Measurements from ENCODE around the gene ZNF791.
"Not testable (repeated sequence)": the region's sequence is repeated elsewhere in the genome, so short reads cannot be mapped to it uniquely, and the experiment has no call there.

Gene ZNF791

DNA sequence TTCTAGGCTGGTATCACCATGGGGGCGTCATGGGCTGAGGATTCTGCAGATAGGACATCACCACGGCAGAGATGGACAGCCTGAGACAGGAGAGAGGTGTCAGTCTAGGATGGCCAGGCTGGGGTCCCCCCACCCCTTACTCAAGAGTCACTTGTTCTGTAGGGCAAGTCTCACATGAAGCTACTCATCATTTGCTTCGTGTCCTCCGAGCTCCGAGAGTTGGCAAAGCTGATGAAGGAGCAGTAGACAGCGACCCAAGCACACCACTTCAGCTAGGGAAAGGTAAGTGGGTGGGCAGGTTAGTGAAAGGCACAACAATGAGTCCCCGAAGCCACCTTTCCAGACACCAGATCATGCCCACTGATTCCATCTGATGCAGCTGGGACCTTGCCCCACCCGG, 57.6 kb downstream of the ZNF791 start:
- no peak for DNase-seq

DNA sequence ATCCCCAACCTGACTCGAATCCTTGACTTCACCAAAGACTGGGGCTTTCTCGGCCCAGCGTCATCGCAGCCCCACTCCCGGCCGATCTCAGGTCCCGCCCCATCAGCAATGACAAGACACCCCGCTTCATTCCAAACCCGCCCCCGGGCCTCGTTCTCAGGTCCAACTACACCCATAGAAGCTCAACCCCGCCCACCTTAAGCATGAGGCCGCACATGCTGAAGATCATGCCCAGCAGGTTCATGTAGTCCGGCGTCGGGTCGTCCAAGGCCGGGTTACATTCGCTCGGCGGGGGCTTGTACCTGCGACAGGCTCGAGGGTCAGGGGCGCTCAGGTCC, 58.2 kb downstream of the ZNF791 start:
- DNase-seq: no peak

DNA sequence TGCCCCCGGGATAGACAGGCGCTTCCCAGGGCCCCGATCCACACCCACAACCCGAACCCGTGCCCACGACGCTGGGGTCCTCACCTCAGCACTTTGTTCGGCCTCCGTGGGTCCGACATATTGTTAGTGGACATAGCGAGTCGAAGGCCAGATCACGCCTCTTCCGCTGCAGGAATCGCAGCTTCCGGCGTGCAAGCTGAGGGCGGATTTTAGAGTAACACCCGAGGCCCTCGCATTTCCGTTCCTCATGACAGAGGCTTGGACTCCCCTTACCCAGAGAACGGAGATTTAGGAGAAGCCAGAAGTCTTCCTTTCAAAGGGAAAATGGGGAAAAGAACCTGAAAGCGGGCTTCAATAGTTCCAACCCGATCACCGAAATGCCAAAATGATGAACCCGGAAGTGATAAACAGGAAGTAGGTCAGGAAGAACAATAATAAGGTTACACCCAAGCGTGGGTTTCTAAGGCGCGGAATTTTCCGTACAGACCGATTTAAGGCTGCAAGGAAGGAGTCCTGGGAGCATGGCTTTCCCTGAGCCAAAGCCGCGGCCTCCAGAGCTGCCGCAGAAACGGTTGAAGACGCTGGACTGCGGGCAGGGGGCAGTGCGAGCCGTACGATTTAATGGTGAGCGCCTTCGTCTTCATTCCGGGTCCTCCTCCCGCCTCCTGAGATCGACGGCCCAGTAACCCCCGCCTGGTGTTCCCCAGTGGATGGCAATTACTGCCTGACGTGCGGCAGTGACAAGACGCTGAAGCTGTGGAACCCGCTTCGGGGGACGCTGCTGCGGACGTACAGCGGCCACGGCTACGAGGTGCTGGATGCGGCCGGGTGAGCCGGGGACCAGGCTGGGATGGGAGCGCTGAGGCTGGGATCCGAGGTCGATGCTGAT, 58.8 kb downstream of the ZNF791 start:
- peak; percentile 82 for DNase-seq

DNA sequence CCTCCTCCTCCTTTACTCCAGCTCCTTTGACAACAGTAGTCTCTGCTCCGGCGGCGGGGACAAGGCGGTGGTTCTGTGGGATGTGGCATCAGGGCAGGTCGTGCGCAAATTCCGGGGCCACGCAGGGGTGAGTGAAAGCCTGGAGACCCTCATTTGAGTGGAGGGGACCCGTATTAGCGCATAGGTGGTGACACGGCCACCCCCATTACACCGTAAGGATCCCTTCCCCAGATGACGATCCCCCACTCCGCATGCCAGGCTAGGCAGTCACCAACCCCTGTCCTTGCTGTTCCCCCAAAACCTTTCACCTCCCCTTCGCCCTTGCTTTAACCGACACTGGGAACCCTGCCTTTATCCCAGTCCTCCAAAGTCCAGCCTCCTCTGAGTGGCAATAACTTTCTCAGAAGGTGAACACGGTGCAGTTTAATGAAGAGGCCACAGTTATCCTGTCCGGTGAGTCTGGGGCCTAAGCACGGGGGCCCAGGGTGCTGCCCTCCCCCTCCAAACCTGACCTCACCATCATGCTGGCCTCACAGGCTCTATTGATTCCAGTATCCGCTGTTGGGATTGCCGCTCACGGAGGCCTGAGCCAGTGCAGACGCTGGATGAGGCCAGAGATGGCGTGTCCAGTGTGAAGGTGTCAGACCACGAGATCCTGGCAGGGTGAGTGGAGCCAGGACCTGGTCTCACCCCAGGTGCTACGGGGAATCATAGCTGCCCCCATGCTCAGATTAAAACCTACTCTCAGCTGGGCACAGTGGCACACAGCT, 59.6 kb downstream of the ZNF791 start:
- no peak for DNase-seq

DNA sequence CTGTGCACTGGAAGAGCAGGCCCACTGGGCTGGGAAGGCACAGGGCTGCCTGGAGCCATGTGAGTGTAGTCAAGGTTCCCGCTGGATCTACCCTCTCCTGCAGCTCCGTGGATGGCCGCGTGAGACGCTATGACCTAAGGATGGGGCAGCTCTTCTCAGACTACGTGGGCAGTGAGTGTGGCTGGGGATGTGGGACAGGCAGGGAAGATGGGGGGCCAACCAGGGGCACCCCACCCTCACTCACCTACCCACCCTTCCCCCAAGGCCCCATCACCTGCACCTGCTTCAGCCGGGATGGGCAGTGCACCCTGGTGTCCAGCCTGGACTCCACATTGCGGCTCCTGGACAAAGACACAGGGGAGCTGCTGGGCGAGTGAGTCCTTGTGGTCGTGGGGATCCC, 62.0 kb downstream of the ZNF791 start:
- DNase-seq: no peak

DNA sequence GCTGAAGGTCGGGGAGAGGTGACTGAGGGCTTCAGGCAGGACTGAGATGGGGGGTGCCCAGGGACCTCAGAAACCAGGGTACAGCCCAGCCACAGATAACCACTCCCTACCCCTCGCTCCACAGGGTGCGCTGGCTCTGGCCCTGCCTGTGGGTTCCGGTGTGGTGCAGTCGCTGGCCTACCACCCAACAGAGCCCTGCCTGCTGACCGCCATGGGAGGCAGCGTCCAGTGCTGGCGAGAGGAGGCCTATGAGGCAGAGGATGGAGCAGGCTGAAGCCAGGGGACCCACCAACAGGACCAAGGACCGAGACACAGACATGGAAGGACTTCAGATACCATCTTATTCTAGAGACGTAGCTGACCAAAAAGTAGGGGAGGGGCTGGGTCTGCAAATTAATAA, 64.7 kb downstream of the ZNF791 start:
- DNase-seq: no peak

DNA sequence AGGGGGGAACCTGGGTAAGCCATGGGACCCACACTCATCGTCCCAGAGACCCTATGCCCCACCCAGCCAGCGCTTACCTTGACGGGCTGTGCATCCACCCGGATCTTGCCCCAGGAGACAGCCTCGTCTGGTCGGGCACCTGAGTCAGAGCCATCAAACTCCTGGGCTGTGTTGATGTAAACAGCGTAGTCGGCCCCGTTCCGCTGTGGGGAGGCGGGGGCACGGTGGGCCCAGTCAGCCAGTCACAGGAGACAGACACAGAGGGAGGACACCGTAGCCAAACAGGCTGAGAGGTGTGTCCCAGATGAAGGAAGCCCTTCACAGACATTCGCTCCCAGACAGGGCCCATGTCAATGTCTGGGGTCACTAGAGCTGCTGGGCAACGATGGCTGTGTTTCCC, 65.2 kb downstream of the ZNF791 start:
- no peak for DNase-seq

DNA sequence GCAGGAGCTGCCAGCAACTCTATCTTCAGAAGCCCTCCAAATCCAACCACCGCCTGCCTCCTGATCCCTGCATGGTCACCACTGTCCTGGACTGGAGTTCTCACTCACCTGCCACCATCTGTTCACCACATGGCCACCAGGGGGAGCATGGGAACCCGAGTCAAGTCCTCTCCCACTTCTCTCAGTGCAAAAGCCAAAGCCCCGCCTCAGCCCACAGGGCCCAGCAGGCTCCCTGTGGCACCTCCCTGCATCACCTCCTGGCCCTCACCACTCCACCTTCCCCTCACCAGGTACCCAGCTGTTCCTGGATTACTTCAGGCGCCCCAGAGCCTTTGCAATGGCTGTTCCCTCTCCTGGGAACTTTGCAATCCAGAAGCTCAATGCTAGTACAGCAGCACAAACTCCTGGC, 65.7 kb downstream of the ZNF791 start:
- DNase-seq: peak; percentile 56

DNA sequence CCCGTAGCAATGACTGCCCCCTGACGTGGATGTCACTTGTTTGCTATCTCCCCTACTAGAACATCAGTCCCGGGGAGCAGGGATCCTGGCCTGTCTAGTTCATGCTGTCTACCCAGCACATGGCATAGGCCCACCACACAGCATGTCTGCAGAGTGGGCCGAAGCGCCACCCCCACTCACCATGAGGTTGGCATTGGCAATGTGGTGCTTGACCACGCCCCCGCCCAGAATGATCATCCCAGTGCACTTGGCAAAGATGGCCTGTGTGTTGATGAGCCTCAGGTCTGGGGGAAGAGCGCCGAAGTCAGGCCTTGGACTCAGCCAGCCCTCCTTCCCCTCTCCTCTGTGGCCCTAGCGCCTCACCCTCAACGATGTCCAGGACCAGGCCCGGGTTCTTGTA, 66.2 kb downstream of the ZNF791 start:
- DNase-seq: no peak

DNA sequence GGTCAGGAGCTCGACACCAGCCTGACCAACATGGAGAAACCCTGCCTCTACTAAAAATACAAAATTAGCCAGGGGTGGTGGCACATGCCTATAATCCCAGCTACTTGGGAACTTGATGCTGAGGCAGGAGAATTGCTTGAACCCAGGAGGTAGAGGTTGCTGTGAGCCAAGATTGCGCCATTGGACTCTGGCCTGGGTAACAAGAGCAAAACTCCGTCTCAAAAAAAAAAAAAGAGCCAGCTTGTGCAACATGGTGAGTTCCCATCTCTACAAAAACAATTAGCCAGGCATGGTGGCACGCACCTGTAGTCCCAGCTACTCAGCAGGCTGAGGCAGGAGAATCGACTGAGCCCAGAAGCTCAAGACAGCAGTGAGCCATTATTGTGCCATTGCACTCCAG, 67.3 kb downstream of the ZNF791 start:
- DNase-seq: not testable (repeated sequence)

DNA sequence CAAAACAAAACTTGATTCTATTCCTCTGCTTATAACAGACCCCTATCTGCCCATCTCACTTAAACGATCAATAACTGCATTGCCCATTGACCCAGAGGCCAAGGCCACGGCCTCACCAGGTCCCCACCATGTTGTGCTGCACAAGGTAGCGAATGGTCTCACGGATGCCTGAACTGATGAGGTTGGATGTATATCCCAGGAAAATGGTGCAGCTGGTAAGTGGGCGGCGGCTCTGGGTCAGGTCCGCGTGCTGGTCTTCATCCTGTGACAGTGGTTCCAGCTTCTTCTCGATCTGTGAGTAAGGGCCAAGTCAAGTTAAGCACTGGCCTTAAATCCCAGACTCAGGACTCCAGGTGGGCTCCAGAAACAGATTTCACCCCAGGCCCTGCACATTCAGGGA, 69.3 kb downstream of the ZNF791 start:
- no peak for DNase-seq

DNA sequence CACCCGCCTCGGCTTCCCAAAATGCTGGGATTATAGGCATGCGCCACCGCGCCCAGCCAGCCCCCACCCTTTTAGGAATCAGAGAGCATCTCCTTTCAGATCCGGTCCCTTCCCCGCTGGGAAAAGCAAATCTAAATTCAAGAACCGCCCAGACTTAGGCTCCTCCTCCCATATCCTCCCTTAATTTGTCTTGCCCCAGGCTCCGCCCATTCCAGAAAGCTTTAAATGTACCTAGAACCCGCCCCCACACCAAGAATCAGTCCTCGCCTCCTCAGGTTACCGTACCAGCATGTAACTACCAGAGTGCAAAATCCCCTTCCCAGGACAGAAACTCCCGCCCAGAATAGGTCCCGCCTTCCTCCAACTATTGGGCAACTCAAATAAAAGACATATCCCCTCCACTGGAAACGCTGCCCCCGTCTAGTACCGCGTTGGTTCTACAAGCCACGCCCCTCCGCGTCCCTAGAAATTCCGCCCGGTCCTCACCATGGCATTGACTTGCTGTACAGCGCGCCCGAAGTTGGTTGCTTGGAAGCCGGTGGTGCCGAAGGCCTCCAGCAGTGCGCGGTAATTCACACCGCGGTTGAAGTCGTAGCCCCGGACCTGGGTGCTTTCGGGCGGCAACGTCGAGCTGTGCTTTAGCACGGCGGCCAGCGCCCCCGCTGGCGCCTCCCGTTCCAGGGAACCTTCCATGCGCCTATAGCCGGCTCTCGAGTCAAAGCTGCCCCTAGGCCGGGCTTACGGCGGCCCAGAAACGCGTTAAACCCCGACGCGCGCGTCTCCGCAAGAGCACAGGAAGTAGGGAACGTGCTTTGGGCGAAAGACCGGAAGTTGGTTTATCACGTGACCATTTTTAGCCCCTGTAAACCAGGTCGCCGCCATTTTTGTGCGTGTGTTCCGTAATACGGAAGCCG, 70.6 kb downstream of the ZNF791 start, which contains the start of gene DHPS:
Gene DHPS, minus strand, starts transcription at position 807 of the 914 bp plus-strand sequence. Its CDS starts 114 bp downstream, at position 693.
- peak; percentile 97 for DNase-seq

All from NCI-H1105 treated with DMSO at 0.1 percent for 48 hours (cell line).